Liver (tissue), 9 donors: ENCODE data around the gene IL21R. TPM values are rescaled to one million over a fixed set of nuclear protein-coding genes. Genes with fewer than 3 reads are reported as not detected.

ENCODE experiments used
- DNase-seq: peaks from one replicate; pipeline ENCODE4 v3.0.0-alpha.2; 2017; ENCODE audit warnings: low spot score
- H3K27ac ChIP-seq, 2 donors: one replicate each; pipeline ENCODE4 v1.7.0; 2013; ENCODE audit warnings: inconsistent platforms in 2 of 2, low read length in 2 of 2, control low read depth in 1 of 2, low read depth in 1 of 2, mild to moderate bottlenecking in 1 of 2
- H3K27me3 ChIP-seq, 4 donors: one replicate each; pipeline versions ENCODE4 v1.6.1 to v1.7.0; 2013; ENCODE audit warnings: low read length in 3 of 4, inconsistent platforms in 1 of 4, mild to moderate bottlenecking in 1 of 4, moderate library complexity in 1 of 4; ENCODE audit not compliant: control insufficient read depth in 4 of 4, insufficient read depth in 4 of 4
- H3K36me3 ChIP-seq, 4 donors: one replicate each; pipeline versions ENCODE4 v1.6.1 to v1.7.0; 2013; ENCODE audit warnings: low read length in 3 of 4, mild to moderate bottlenecking in 3 of 4, low read depth in 1 of 4, moderate library complexity in 1 of 4; ENCODE audit not compliant: control insufficient read depth in 4 of 4, insufficient read depth in 3 of 4
- H3K4me1 ChIP-seq, 4 donors: one replicate each; pipeline versions ENCODE4 v1.6.1 to v1.7.0; 2013; ENCODE audit warnings: low read length in 3 of 4, mild to moderate bottlenecking in 3 of 4, moderate library complexity in 1 of 4; ENCODE audit not compliant: control insufficient read depth in 4 of 4, insufficient read depth in 4 of 4
- H3K4me3 ChIP-seq, 3 donors: one replicate each; pipeline versions ENCODE4 v1.6.1 to v1.7.0; 2013; ENCODE audit warnings: low read length in 3 of 3, control low read depth in 1 of 3, low read depth in 1 of 3, mild to moderate bottlenecking in 1 of 3
- H3K9ac ChIP-seq, 2 donors: one replicate each; pipeline ENCODE4 v1.7.0; 2013; ENCODE audit warnings: low read length in 2 of 2, mild to moderate bottlenecking in 2 of 2, moderate library complexity in 2 of 2, control low read depth in 1 of 2, low read depth in 1 of 2
- H3K9me3 ChIP-seq, 4 donors: one replicate each; pipeline versions ENCODE4 v1.6.1 to v1.7.0; 2013; ENCODE audit warnings: low read length in 3 of 4; ENCODE audit not compliant: control insufficient read depth in 4 of 4
- CTCF ChIP-seq: fragments of 150-350 bp; IDR thresholded peaks from 2 replicates; pipeline ENCODE4 v1.5.1; 2017; ENCODE audit warnings: improper control_type of control experiment, low read depth, low read length; ENCODE audit not compliant: missing input control
- EGR1 ChIP-seq, 2 donors: IDR thresholded peaks; 2 replicates each; pipeline ENCODE4 v1.6.1; 2016 to 2018; ENCODE audit warnings: antibody characterized with exemption in 2 of 2, low read depth in 2 of 2
- FOXA1 ChIP-seq: IDR thresholded peaks from 2 replicates; pipeline ENCODE4 v1.6.1; 2016; ENCODE audit warnings: antibody characterized with exemption
- FOXA2 ChIP-seq: IDR thresholded peaks from 2 replicates; pipeline ENCODE4 v1.6.1; 2016; ENCODE audit warnings: antibody characterized with exemption
- HNF4A ChIP-seq, 2 donors: conservative IDR thresholded peaks; 2 replicates each; pipeline ENCODE4 v1.6.1; 2016; ENCODE audit warnings: antibody characterized with exemption in 2 of 2, mild to moderate bottlenecking in 2 of 2
- HNF4G ChIP-seq: IDR thresholded peaks from 2 replicates; pipeline ENCODE4 v1.6.1; 2016; ENCODE audit warnings: antibody characterized with exemption
- JUND ChIP-seq, 2 donors: IDR thresholded peaks; 2 replicates each; pipeline ENCODE4 v1.6.1; 2016; ENCODE audit warnings: antibody characterized with exemption in 2 of 2
- MAX ChIP-seq: IDR thresholded peaks from 2 replicates; pipeline ENCODE4 v1.6.1; 2016; ENCODE audit warnings: antibody characterized with exemption
- NR2F2 ChIP-seq: IDR thresholded peaks from 2 replicates; pipeline ENCODE4 v1.6.1; 2016; ENCODE audit warnings: antibody characterized with exemption
- RAD21 ChIP-seq, 2 donors: IDR thresholded peaks; 2 replicates each; pipeline ENCODE4 v1.6.1; 2016; ENCODE audit warnings: antibody characterized with exemption in 2 of 2, mild to moderate bottlenecking in 2 of 2
- RXRA ChIP-seq, 2 donors: IDR thresholded peaks; 2 replicates each; pipeline ENCODE4 v1.6.1; 2017 to 2018; ENCODE audit warnings: antibody characterized with exemption in 2 of 2, mild to moderate bottlenecking in 1 of 2
- TAF1 ChIP-seq: conservative IDR thresholded peaks from 2 replicates; pipeline ENCODE4 v1.6.1; 2016; ENCODE audit warnings: antibody characterized with exemption, mild to moderate bottlenecking
- YY1 ChIP-seq: IDR thresholded peaks from 2 replicates; pipeline ENCODE4 v1.6.1; 2016; ENCODE audit warnings: antibody characterized with exemption, mild to moderate bottlenecking
- WGBS: extraction: QIAGEN DNeasy Blood & Tissue Kit; methylation state at CpG from one replicate; pipeline ENCODE4 v1.1.7; 2013; 5-methylcytosine and 5-hydroxymethylcytosine counted together
- polyA plus RNA-seq, 2 donors: library from polyadenylated mRNA; stranded (reverse) in 1 of 2; unstranded in 1 of 2; fragments of 200-250 nt in 1 of 2; fragments of >200 nt in 1 of 2; fragmentation: Nextera tagmentation in 1 of 2; extraction: Ambion mirVana in 1 of 2; gene quantifications; one replicate each; pipeline versions ENCODE4 v1.2.1 to v1.2.3, GENCODE V29; 2013 to 2015
- total RNA-seq, 2 donors: library from RNA; depleted of rRNA; stranded (reverse); fragments of >200 nt; gene quantifications; one replicate each; pipeline ENCODE4 v1.2.3, GENCODE V29; 2014
- TF ChIP-seq, protein P1 (sequence below): IDR thresholded peaks from 2 replicates; pipeline ENCODE4 v1.6.1; 2016; ENCODE audit warnings: antibody characterized with exemption
- TF ChIP-seq, protein P2 (sequence below): IDR thresholded peaks from 2 replicates; pipeline ENCODE4 v1.6.1; 2016; ENCODE audit warnings: antibody characterized with exemption, mild to moderate bottlenecking
- donor health status: healthy.
- donor health status: healthy.
- donor health status: healthy.
- donor health status: healthy.
- donor health status: healthy.

IL21R gene
- total and polyA plus RNA-seq, 4 donors, result 0.19 to 0.84 (median 0.39) TPM

DNA sequence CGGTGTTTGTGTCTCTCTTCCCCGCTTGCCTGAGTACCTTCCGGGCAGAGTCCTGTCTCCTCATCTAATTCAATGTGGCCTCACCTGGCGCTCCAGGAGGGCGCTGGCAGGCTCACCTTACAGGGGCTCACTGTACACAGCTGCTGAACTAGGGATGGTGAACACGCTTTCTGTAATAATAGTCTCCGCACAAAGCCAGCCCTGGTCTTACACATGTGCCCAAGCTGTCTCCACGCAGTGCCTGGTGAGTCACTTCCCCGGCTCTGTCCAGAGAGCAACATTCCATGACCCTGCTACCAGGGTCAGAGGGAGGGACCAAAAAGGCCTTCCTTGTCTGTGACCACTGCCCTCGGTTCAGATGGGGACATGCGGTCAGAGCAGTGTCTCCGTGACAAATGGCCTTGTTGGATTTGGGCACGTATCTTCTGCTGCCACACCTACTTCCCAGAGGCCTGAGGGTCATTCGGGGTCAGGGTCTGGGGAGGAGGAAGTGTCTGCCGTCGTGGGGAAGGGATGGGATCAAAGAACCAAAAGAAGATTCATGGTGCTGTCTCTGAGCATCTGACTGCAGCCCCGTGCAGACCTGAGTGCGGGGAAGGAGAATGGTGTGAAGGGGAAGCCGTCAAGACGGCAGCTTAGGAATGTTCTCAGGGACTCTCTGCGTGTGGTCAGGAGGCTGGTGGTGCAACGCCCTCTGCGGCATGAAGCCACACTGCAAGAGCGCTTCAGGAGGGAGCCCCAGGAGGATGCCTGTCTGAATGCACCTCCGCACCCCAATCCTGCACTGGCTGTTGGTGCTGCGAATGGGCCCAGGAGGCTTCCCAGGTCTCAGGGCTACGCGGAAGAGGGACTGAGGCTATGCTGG is 68.8 kb downstream of the IL21R start:
- Histone ChIP-seq H3K27ac (peak overlapping the region in 1 of 2 donors; percentile 5), H3K27me3 (no peaks in the 10 kb centered on the region), H3K4me1 (no peaks in the 10 kb centered on the region), H3K9me3 (no peaks in the 10 kb centered on the region), H3K4me3 (no peak overlapping the region), H3K36me3 (peaks cover 6 to 88% (median 52%) of the 10 kb centered on the region in 4 donors), H3K9ac (no peak overlapping the region)
- DNase-seq, result no peak
- WGBS, result 81% methylated on average over 28 of the region's 28 CpGs
- TF ChIP-seq NR2F2 (peak; percentile 94), CTCF (no peak), MAX (peak; percentile 28), JUND (IDR thresholded peaks at IDR 0.05) (peak; percentile 66 to 68), RXRA (IDR thresholded peaks at IDR 0.05) (peak; percentile 78 to 80)

DNA sequence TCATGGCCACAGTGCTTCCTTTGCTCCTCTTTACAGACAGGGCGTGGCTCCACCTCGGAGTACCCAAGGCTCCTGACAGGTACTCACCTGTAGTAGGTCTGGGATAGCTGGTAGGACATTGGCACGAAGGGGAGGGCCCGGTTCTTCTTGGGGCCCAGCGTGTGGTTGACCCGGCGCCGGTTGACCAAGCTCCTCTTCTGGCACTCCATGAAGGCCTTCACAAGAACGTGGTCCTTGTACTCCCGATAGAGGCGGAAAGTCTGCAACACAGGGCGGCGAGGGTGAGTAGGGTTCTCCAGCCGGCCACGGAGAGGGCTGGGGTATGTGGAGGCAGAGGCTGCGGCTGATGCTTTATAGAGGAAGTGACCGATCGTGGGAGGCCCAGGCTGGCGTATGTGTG is 69.7 kb downstream of the IL21R start:
- Histone ChIP-seq H3K4me1 (no peaks in the 10 kb centered on the region), H3K27ac (no peak overlapping the region), H3K27me3 (no peaks in the 10 kb centered on the region), H3K9ac (no peak overlapping the region), H3K36me3 (peaks cover 9 to 91% (median 52%) of the 10 kb centered on the region in 4 donors), H3K9me3 (no peaks in the 10 kb centered on the region), H3K4me3 (no peak overlapping the region)
- WGBS, result 97% methylated on average over 19 of the region's 19 CpGs
- TF ChIP-seq NR2F2 (no peak), TAF1 (no peak), RXRA (IDR thresholded peaks at IDR 0.05) (no peak), FOXA2 (no peak), CTCF (no peak)
- TF ChIP-seq, protein P1, sequence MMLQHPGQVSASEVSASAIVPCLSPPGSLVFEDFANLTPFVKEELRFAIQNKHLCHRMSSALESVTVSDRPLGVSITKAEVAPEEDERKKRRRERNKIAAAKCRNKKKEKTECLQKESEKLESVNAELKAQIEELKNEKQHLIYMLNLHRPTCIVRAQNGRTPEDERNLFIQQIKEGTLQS, result no peak
- DNase-seq, result no peak

DNA sequence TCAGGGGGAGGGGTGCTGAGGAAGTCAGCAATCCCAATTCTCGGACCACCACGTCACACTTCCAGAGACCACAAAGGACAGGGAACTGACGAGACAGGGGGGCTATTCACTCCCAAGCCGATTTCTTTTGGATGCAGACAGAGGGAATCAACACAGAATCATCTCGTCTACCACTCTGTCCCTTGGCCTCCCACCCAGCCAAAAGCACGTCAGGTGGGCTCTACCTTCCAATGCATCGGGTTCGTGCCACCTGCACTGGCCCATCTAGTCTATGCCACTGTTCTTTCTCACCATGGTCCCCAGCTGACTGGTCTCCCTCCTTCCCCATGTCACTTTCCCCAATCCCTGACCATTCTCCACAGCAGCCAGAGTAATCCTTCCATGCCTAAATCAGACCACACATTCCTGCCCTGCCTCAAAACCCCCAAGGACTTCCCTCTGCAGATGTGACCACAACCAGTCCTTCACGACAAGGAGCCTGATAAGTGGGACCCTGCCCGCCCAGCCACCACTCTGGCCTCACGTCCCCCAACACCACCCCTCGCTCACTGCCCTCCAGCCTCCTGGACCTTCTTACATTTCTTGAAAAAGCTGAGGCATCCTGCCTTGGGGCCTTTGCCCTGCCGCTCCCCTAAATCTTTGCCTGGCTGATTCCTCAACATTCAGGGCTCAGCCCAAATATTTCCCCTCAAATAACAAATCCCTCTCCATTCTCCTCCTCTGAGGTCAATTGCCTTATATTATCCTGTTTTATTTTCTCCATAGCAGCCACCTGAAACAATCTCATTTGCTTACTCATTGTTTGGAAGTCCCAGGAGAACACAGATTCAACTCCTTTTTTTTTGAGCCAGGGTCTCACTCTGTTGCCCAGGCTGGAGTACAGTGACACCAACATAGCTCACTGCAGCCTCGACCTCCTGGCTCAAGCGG is 70.4 kb downstream of the IL21R start:
- Histone ChIP-seq H3K4me3 (no peak overlapping the region), H3K9ac (no peak overlapping the region), H3K4me1 (no peaks in the 10 kb centered on the region), H3K27me3 (no peaks in the 10 kb centered on the region), H3K36me3 (peaks cover 10 to 91% (median 55%) of the 10 kb centered on the region in 4 donors), H3K27ac (no peak overlapping the region), H3K9me3 (no peaks in the 10 kb centered on the region)
- WGBS, result 97% methylated on average over 15 of the region's 15 CpGs
- DNase-seq, result no peak
- TF ChIP-seq TAF1 (no peak), FOXA1 (no peak), JUND (IDR thresholded peaks at IDR 0.05) (no peak), YY1 (no peak), HNF4G (no peak), RAD21 (IDR thresholded peaks at IDR 0.05) (no peak), FOXA2 (no peak), HNF4A (conservative IDR thresholded peaks at IDR 0.05) (no peak), NR2F2 (no peak), RXRA (IDR thresholded peaks at IDR 0.05) (no peak), EGR1 (IDR thresholded peaks at IDR 0.05; ENCODE audit: low read depth in 2 of 2) (no peak)
- TF ChIP-seq, protein P2, sequence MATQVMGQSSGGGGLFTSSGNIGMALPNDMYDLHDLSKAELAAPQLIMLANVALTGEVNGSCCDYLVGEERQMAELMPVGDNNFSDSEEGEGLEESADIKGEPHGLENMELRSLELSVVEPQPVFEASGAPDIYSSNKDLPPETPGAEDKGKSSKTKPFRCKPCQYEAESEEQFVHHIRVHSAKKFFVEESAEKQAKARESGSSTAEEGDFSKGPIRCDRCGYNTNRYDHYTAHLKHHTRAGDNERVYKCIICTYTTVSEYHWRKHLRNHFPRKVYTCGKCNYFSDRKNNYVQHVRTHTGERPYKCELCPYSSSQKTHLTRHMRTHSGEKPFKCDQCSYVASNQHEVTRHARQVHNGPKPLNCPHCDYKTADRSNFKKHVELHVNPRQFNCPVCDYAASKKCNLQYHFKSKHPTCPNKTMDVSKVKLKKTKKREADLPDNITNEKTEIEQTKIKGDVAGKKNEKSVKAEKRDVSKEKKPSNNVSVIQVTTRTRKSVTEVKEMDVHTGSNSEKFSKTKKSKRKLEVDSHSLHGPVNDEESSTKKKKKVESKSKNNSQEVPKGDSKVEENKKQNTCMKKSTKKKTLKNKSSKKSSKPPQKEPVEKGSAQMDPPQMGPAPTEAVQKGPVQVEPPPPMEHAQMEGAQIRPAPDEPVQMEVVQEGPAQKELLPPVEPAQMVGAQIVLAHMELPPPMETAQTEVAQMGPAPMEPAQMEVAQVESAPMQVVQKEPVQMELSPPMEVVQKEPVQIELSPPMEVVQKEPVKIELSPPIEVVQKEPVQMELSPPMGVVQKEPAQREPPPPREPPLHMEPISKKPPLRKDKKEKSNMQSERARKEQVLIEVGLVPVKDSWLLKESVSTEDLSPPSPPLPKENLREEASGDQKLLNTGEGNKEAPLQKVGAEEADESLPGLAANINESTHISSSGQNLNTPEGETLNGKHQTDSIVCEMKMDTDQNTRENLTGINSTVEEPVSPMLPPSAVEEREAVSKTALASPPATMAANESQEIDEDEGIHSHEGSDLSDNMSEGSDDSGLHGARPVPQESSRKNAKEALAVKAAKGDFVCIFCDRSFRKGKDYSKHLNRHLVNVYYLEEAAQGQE, result no peak
